H1 (cell line): ENCODE measurements around the gene MAPKAP1. TPM values are rescaled to one million over a fixed set of nuclear protein-coding genes. Genes with fewer than 3 reads are reported as not detected.

Experiments
- CTCF ChIA-PET: fragments of 300-600 bp; sonication (Branson Sonifier 250); formaldehyde crosslinking; loops from one replicate; lab custom pipeline; 2021; ENCODE audit not compliant: partially characterized antibody; lab: Charles Lee
- POLR2A ChIA-PET: fragments of 300-600 bp; sonication (Branson Sonifier 250); formaldehyde crosslinking; loops from one replicate; lab custom pipeline; 2021; ENCODE audit warnings: inconsistent platforms; ENCODE audit not compliant: partially characterized antibody; lab: Charles Lee
- DNase-seq, 2 experiments: peaks; one replicate each; pipeline versions ENCODE4 v3.0.0 to v3.0.0-alpha.2; 2010 to 2022; ENCODE audit warnings: low spot score in 2 of 2, low read depth in 1 of 2, mixed read lengths in 1 of 2
- FAIRE-seq: peaks from 2 replicates; lab custom pipeline; 2011; peaks lifted over from hg19 to GRCh38; lab: Jason Lieb, UNC
- H2AFZ ChIP-seq: 2 replicates; pipeline ENCODE4 v1.8.1; 2012; ENCODE audit warnings: low read length, inconsistent platforms
- H2AK5ac ChIP-seq: 2 replicates; pipeline ENCODE4 v1.6.1; 2013; ENCODE audit warnings: low read depth, low read length
- H2BK120ac ChIP-seq: replicated peaks from 2 replicates; pipeline ENCODE3; 2013; ENCODE audit warnings: low read depth, low read length, inconsistent platforms
- H2BK12ac ChIP-seq: 2 replicates; pipeline ENCODE4 v1.6.1; 2013; ENCODE audit warnings: low read depth, low read length
- H2BK15ac ChIP-seq: 2 replicates; pipeline ENCODE4 v1.6.1; 2013; ENCODE audit warnings: low read length
- H2BK20ac ChIP-seq: 2 replicates; pipeline ENCODE4 v1.6.1; 2013; ENCODE audit warnings: low read length
- H2BK5ac ChIP-seq: 2 replicates; pipeline ENCODE4 v1.6.1; 2013; ENCODE audit warnings: low read depth, low read length
- H3K14ac ChIP-seq: 2 replicates; pipeline ENCODE4 v1.6.1; 2013; ENCODE audit warnings: inconsistent platforms; ENCODE audit not compliant: insufficient read length
- H3K18ac ChIP-seq: 2 replicates; pipeline ENCODE4 v1.6.1; 2013; ENCODE audit warnings: low read length; ENCODE audit errors: extremely low read depth
- H3K23ac ChIP-seq: 2 replicates; pipeline ENCODE4 v1.6.1; 2013; ENCODE audit warnings: inconsistent platforms; ENCODE audit not compliant: insufficient read length
- H3K23me2 ChIP-seq: 2 replicates; pipeline ENCODE4 v1.6.1; 2013; ENCODE audit warnings: low read depth, low read length
- H3K27ac ChIP-seq: 2 replicates; pipeline ENCODE4 v1.6.1; 2011; ENCODE audit warnings: low read depth, low read length, inconsistent platforms
- H3K27me3 ChIP-seq, 4 experiments: replicated peaks in 1 of 4; 1 replicate in 1 of 4; 2 replicates in 3 of 4; pipeline versions ENCODE4 v1.6.1 to v1.8.1; 2011 to 2013; ENCODE audit warnings: low read length in 3 of 4, mild to moderate bottlenecking in 3 of 4, inconsistent platforms in 2 of 4, mixed read lengths in 2 of 4, moderate library complexity in 1 of 4; ENCODE audit not compliant: control insufficient read depth in 3 of 4, insufficient read depth in 3 of 4; ENCODE audit errors: extremely low read depth in 1 of 4
- H3K36me3 ChIP-seq, 4 experiments: 2 replicates each; pipeline versions ENCODE4 v1.6.1 to v1.8.1; 2011 to 2013; ENCODE audit warnings: mild to moderate bottlenecking in 4 of 4, low read length in 3 of 4, moderate library complexity in 2 of 4, control low read depth in 1 of 4, inconsistent platforms in 1 of 4; ENCODE audit not compliant: insufficient read depth in 4 of 4, control insufficient read depth in 2 of 4
- H3K4ac ChIP-seq: replicated peaks from 2 replicates; pipeline ENCODE3; 2013; ENCODE audit warnings: low read length, low read depth, mixed read lengths, inconsistent platforms; ENCODE audit not compliant: insufficient read length
- H3K4me1 ChIP-seq, 4 experiments: replicated peaks in 1 of 4; 1 replicate in 1 of 4; 2 replicates in 3 of 4; pipeline versions ENCODE4 v1.6.1 to v1.8.1; 2011 to 2013; ENCODE audit warnings: low read length in 3 of 4, inconsistent platforms in 2 of 4, mixed read lengths in 1 of 4; ENCODE audit not compliant: insufficient read depth in 4 of 4, control insufficient read depth in 3 of 4
- H3K4me2 ChIP-seq, 2 experiments: 2 replicates each; pipeline versions ENCODE4 v1.6.1 to v1.8.1; 2011 to 2013; ENCODE audit warnings: low read depth in 2 of 2, low read length in 2 of 2, control low read depth in 1 of 2, inconsistent platforms in 1 of 2, mild to moderate bottlenecking in 1 of 2; ENCODE audit not compliant: insufficient read depth in 1 of 2
- H3K4me3 ChIP-seq, 4 experiments: fragments of 200-600, 300-600 bp in 1 of 4; sonication (generic), shearing (Covaris generic), sonication (Bioruptor Twin) in 1 of 4; 2 replicates each; pipeline versions ENCODE4 v1.5.1 to v1.8.1; 2011 to 2016; ENCODE audit warnings: low read length in 4 of 4, low read depth in 3 of 4, control low read depth in 2 of 4, inconsistent platforms in 2 of 4, mild to moderate bottlenecking in 2 of 4, mixed read lengths in 1 of 4, moderate library complexity in 1 of 4; ENCODE audit not compliant: insufficient read depth in 2 of 4; ENCODE audit errors: extremely low read depth in 1 of 4
- H3K56ac ChIP-seq: replicated peaks from 2 replicates; pipeline ENCODE3; 2013; ENCODE audit warnings: low read depth, mild to moderate bottlenecking, mixed read lengths, low read length, inconsistent platforms; ENCODE audit not compliant: insufficient read length
- H3K79me1 ChIP-seq: 2 replicates; pipeline ENCODE4 v1.6.1; 2013; ENCODE audit warnings: low read depth, low read length, control low read depth
- H3K79me2 ChIP-seq, 2 experiments: 2 replicates each; pipeline versions ENCODE4 v1.6.1 to v1.8.1; 2012 to 2013; ENCODE audit warnings: low read length in 2 of 2, mild to moderate bottlenecking in 2 of 2, inconsistent platforms in 1 of 2; ENCODE audit not compliant: insufficient read depth in 2 of 2, control insufficient read depth in 1 of 2
- H3K9ac ChIP-seq, 4 experiments: replicated peaks in 1 of 4; 1 replicate in 1 of 4; 2 replicates in 3 of 4; pipeline versions ENCODE4 v1.6.1 to v1.8.1; 2011 to 2013; ENCODE audit warnings: low read depth in 3 of 4, low read length in 3 of 4, control low read depth in 2 of 4, mild to moderate bottlenecking in 2 of 4, moderate library complexity in 2 of 4, inconsistent platforms in 1 of 4; ENCODE audit errors: extremely low read depth in 1 of 4
- H3K9me3 ChIP-seq, 2 experiments: 2 replicates each; pipeline versions ENCODE4 v1.6.1 to v1.8.1; 2012 to 2013; ENCODE audit warnings: mild to moderate bottlenecking in 2 of 2, moderate library complexity in 2 of 2, control low read depth in 1 of 2, inconsistent platforms in 1 of 2, low read depth in 1 of 2, low read length in 1 of 2, mixed read lengths in 1 of 2; ENCODE audit not compliant: insufficient read depth in 2 of 2
- H4K20me1 ChIP-seq, 2 experiments: replicated peaks in 1 of 2; 2 replicates each; pipeline versions ENCODE3 to v1.8.1; 2011 to 2013; ENCODE audit warnings: inconsistent platforms in 2 of 2, low read length in 2 of 2, mild to moderate bottlenecking in 1 of 2; ENCODE audit not compliant: insufficient read depth in 2 of 2, control insufficient read depth in 1 of 2
- H4K5ac ChIP-seq: 2 replicates; pipeline ENCODE4 v1.6.1; 2013; ENCODE audit warnings: low read length, low read depth, mixed read lengths, inconsistent platforms; ENCODE audit not compliant: insufficient read length
- H4K8ac ChIP-seq: 2 replicates; pipeline ENCODE4 v1.8.0; 2013; ENCODE audit warnings: mild to moderate bottlenecking, moderate library complexity, low read length, inconsistent platforms; ENCODE audit not compliant: insufficient read depth; ENCODE audit errors: extremely low read depth
- H4K91ac ChIP-seq: replicated peaks from 2 replicates; pipeline ENCODE3; 2013; ENCODE audit warnings: low read length, mixed read lengths, inconsistent platforms; ENCODE audit not compliant: insufficient read length
- BCL11A ChIP-seq, 2 experiments: IDR thresholded peaks; one replicate each; pipeline ENCODE4 v1.6.1; 2011; ENCODE audit warnings: low read depth in 2 of 2, low read length in 2 of 2, mild to moderate bottlenecking in 2 of 2
- E2F6 ChIP-seq: IDR thresholded peaks from 2 replicates; pipeline ENCODE4 v1.6.1; 2012; ENCODE audit warnings: inconsistent platforms
- EGR1 ChIP-seq: IDR thresholded peaks from 2 replicates; pipeline ENCODE4 v1.6.1; 2011; ENCODE audit warnings: low read depth, low read length, borderline replicate concordance
- EZH2 ChIP-seq: fragments of 200-600 bp; sonication (generic); IDR thresholded peaks from 2 replicates; pipeline ENCODE4 v1.7.1; 2012; ENCODE audit warnings: low read depth, mild to moderate bottlenecking, moderate library complexity, low read length, inconsistent platforms; ENCODE audit not compliant: severe bottlenecking
- GABPA ChIP-seq: IDR thresholded peaks from 2 replicates; pipeline ENCODE4 v1.6.1; 2011; ENCODE audit warnings: mild to moderate bottlenecking, low read length, moderate library complexity, borderline replicate concordance; ENCODE audit not compliant: insufficient read depth
- GTF2F1 ChIP-seq: IDR thresholded peaks from 2 replicates; pipeline ENCODE4 v1.6.1; 2012; ENCODE audit warnings: low read depth, low read length, improper control_type of control experiment, borderline replicate concordance
- KDM4A ChIP-seq: IDR thresholded peaks from one replicate; pipeline ENCODE4 v1.7.1; 2012; ENCODE audit warnings: low read depth, mild to moderate bottlenecking, moderate library complexity, low read length, inconsistent platforms; ENCODE audit not compliant: severe bottlenecking
- NANOG ChIP-seq: IDR thresholded peaks from 2 replicates; pipeline ENCODE4 v1.6.1; 2011; ENCODE audit warnings: low read length, low read depth, mild to moderate bottlenecking, inconsistent platforms; ENCODE audit not compliant: insufficient read depth, poor library complexity, severe bottlenecking
- PHF8 ChIP-seq: fragments of 200-600 bp; sonication (generic); conservative IDR thresholded peaks from 2 replicates; pipeline ENCODE4 v1.7.1; 2012; ENCODE audit warnings: low read depth, mild to moderate bottlenecking, inconsistent platforms, low read length, moderate library complexity
- TBP ChIP-seq: IDR thresholded peaks from 2 replicates; pipeline ENCODE4 v1.6.1; 2011; ENCODE audit warnings: low read depth, low read length, improper control_type of control experiment
- TCF12 ChIP-seq: IDR thresholded peaks from 2 replicates; pipeline ENCODE4 v1.6.1; 2011; ENCODE audit warnings: low read depth, mild to moderate bottlenecking, low read length
- YY1 ChIP-seq: IDR thresholded peaks from 2 replicates; pipeline ENCODE4 v1.6.1; 2011; ENCODE audit warnings: low read depth, mild to moderate bottlenecking, low read length
- WGBS, 2 experiments: shearing (Covaris generic) in 1 of 2; methylation state at CpG; one replicate each; pipeline versions ENCODE4 v1.1.6 to v1.1.7; 2013 to 2015; ENCODE audit warnings: low lambda C conversion rate in 2 of 2, mixed read lengths in 2 of 2, inconsistent platforms in 1 of 2, low coverage in 1 of 2, missing lambda C conversion rate in 1 of 2; ENCODE audit not compliant: insufficient replicate concordance in 2 of 2, insufficient coverage in 1 of 2, insufficient read length in 1 of 2; ENCODE audit errors: extremely low coverage in 1 of 2, missing lambda C conversion rate in 1 of 2; 5-methylcytosine and 5-hydroxymethylcytosine counted together
- polyA plus RNA-seq, 7 experiments: library from polyadenylated mRNA; depleted of rRNA in 3 of 7; stranded (reverse) in 5 of 7; unstranded in 2 of 7; fragments of >200 nt in 5 of 7; fragments of 200-250 nt in 2 of 7; gene quantifications; 1 replicate in 5 of 7; 2 replicates in 1 of 7; 4 replicates in 1 of 7; pipeline versions ENCODE4 v1.2.1 to v1.2.3, GENCODE V29; 2011 to 2013; ENCODE audit warnings: missing spikeins in 2 of 7, mixed read lengths in 2 of 7
- total RNA-seq: library from RNA; stranded (reverse); fragmentation: NEBNext Ultra II Directional; extraction: Animal tissue kit (Norgen Biotek cat#: 25700); gene quantifications from 2 replicates; pipeline ENCODE4 v1.2.1, GENCODE V29; 2021

MAPKAP1 gene
- total and polyA plus RNA-seq, 2 of the 8 experiments (the other 6 are each of a cell fraction or from before 2014, with no cell fraction given): 79.2 to 140 TPM

GRCh38 chr9:125467116-125467740 is 239.8 kb downstream of the MAPKAP1 start:
- no peak overlapping the region for H3K9ac ChIP-seq
- no peak overlapping the region for H2BK20ac ChIP-seq
- no peak overlapping the region for H3K23ac ChIP-seq
- CTCF ChIA-PET: interaction anchor here (2.4 kb wide), 1 partner anchor 10 kb away, joined by 7 read pairs; no protein-coding TSS in a partner anchor
- POLR2A ChIA-PET: no interaction called here
- no peak for DNase-seq
- no peak overlapping the region for H3K4me2 ChIP-seq
- no peaks in the 10 kb centered on the region for H4K20me1 ChIP-seq
- no peak overlapping the region for H4K91ac ChIP-seq
- H3K4ac ChIP-seq: no peak overlapping the region
- H2AFZ ChIP-seq: no peak overlapping the region
- H2BK12ac ChIP-seq: no peak overlapping the region
- no peak overlapping the region for H3K18ac ChIP-seq
- no peak overlapping the region for H3K14ac ChIP-seq
- H2BK15ac ChIP-seq: no peak overlapping the region
- H4K8ac ChIP-seq: no peak overlapping the region
- H3K56ac ChIP-seq: no peak overlapping the region
- H3K9me3 ChIP-seq: no peaks in the 10 kb centered on the region
- H2AK5ac ChIP-seq: no peak overlapping the region
- no peaks in the 10 kb centered on the region for H3K23me2 ChIP-seq
- no peaks in the 10 kb centered on the region; a peak in 1 of 4 replicates for H3K79me2 ChIP-seq
- no peaks in the 10 kb centered on the region for H3K27me3 ChIP-seq
- FAIRE-seq: no peak
- H2BK5ac ChIP-seq: no peak overlapping the region
- H3K4me1 ChIP-seq: peaks cover 0 to 5% (median 0%) of the 10 kb centered on the region in 4 experiments; a peak in 2 of 7 replicates
- 95% methylated on average over 7 of the region's 7 CpGs; no CpG with 5 or more reads in 1 of the 2 experiments for WGBS, 2 experiments
- H3K4me3 ChIP-seq: no peak overlapping the region
- H3K27ac ChIP-seq: no peak overlapping the region
- H3K79me1 ChIP-seq: no peaks in the 10 kb centered on the region
- no peak overlapping the region for H4K5ac ChIP-seq
- no peaks in the 10 kb centered on the region for H3K36me3 ChIP-seq
- no peak overlapping the region for H2BK120ac ChIP-seq
- TF ChIP-seq EGR1: no peak
- TF ChIP-seq NANOG: no peak
- no peak for TF ChIP-seq TBP
- TF ChIP-seq BCL11A (IDR thresholded peaks at IDR 0.05; ENCODE audit: low read depth in 2 of 2, low read length in 2 of 2): no peak
- TF ChIP-seq KDM4A: no peak
- no peak for TF ChIP-seq GABPA
- no peak for TF ChIP-seq EZH2
- no peak for TF ChIP-seq E2F6
- no peak for TF ChIP-seq GTF2F1
- TF ChIP-seq PHF8: no peak
- no peak for TF ChIP-seq YY1
- no peak for TF ChIP-seq TCF12
